ENCODE results near the gene HELB.

The HELB gene

GRCh38 chr12:66367015-66367667, 64.8 kb downstream of the HELB start:
- DNase-seq = no peak

GRCh38 chr12:66371982-66372381, 69.7 kb downstream of the HELB start:
- no peak for DNase-seq

- no peak for DNase-seq
Observed at GRCh38 chr12:66375560-66375959, 73.3 kb downstream of the HELB start.

- DNase-seq = no peak
Observed at GRCh38 chr12:66379616-66380015, 77.3 kb downstream of the HELB start.

GRCh38 chr12:66380769-66381535, 78.7 kb downstream of the HELB start:
- no peak for DNase-seq

GRCh38 chr12:66387117-66387516, 84.8 kb downstream of the HELB start:
- no peak for DNase-seq
